MM.1S (cell line): Measurements from ENCODE around the gene MEGF6.

ENCODE experiments used
- DNase-seq: peaks from one replicate; pipeline ENCODE4 v3.0.0-alpha.2; 2015
- H2AFZ ChIP-seq: fragments of 300-600 bp; sonication (generic); 2 replicates; pipeline ENCODE4 v1.6.0; 2016; ENCODE audit warnings: antibody characterized with exemption, low read length
- H3F3A ChIP-seq: fragments of 300-600 bp; sonication (generic); 2 replicates; pipeline ENCODE4 v1.6.1; 2016; ENCODE audit warnings: mild to moderate bottlenecking, antibody characterized with exemption, low read length, moderate library complexity, mixed read lengths; ENCODE audit not compliant: insufficient read depth
- H3K27ac ChIP-seq: fragments of 300-600 bp; sonication (generic); 2 replicates; pipeline ENCODE4 v1.5.1; 2016; ENCODE audit warnings: mild to moderate bottlenecking, low read length
- H3K27me3 ChIP-seq: fragments of 300-600 bp; sonication (generic); replicated peaks from 2 replicates; pipeline ENCODE4 v1.6.0; 2016; ENCODE audit warnings: low read length; ENCODE audit not compliant: insufficient read depth
- H3K36me3 ChIP-seq: fragments of 300-600 bp; sonication (generic); replicated peaks from 2 replicates; pipeline ENCODE4 v1.6.1; 2016; ENCODE audit warnings: mild to moderate bottlenecking, low read length, mixed read lengths; ENCODE audit not compliant: insufficient read depth
- H3K4me1 ChIP-seq: fragments of 300-600 bp; sonication (generic); 2 replicates; pipeline ENCODE4 v1.6.1; 2016; ENCODE audit warnings: low read length, mixed read lengths
- H3K4me2 ChIP-seq: fragments of 300-600 bp; sonication (generic); 2 replicates; pipeline ENCODE4 v1.6.0; 2016; ENCODE audit warnings: low read depth, low read length
- H3K4me3 ChIP-seq: fragments of 300-600 bp; sonication (generic); 2 replicates; pipeline ENCODE4 v1.5.1; 2016; ENCODE audit warnings: low read length, mixed read lengths
- H3K79me2 ChIP-seq: fragments of 300-600 bp; sonication (generic); 2 replicates; pipeline ENCODE4 v1.6.1; 2016; ENCODE audit warnings: mixed run types, low read length, mixed read lengths
- H3K9ac ChIP-seq: fragments of 300-600 bp; sonication (generic); 2 replicates; pipeline ENCODE4 v1.6.1; 2016; ENCODE audit warnings: low read length, mixed read lengths
- H3K9me2 ChIP-seq: fragments of 300-600 bp; sonication (generic); replicated peaks from 2 replicates; pipeline ENCODE4 v1.6.1; 2016; ENCODE audit warnings: mild to moderate bottlenecking, low read length, mixed read lengths; ENCODE audit not compliant: insufficient read depth
- H3K9me3 ChIP-seq: fragments of 300-600 bp; sonication (generic); replicated peaks from 2 replicates; pipeline ENCODE4 v1.6.1; 2016; ENCODE audit warnings: mild to moderate bottlenecking, low read length, mixed read lengths; ENCODE audit not compliant: insufficient read depth
- H4K20me1 ChIP-seq: fragments of 300-600 bp; sonication (generic); 2 replicates; pipeline ENCODE4 v1.6.1; 2016; ENCODE audit warnings: mild to moderate bottlenecking, low read length, moderate library complexity, mixed read lengths; ENCODE audit not compliant: insufficient read depth
- EZH2 ChIP-seq: fragments of 300-600 bp; sonication (generic); optimal IDR thresholded peaks from 2 replicates; pipeline ENCODE3; 2017; ENCODE audit warnings: low read depth, mild to moderate bottlenecking, antibody characterized with exemption, low read length, mixed read lengths
- EZH2phosphoT487 ChIP-seq: fragments of 300-600 bp; sonication (generic); IDR thresholded peaks from 2 replicates; pipeline ENCODE4 v1.6.1; 2018; ENCODE audit warnings: antibody characterized with exemption, low read length
- TF ChIP-seq, protein P1 (sequence below): fragments of 300-600 bp; sonication (generic); IDR thresholded peaks from 2 replicates; pipeline ENCODE4 v1.5.1; 2016; ENCODE audit warnings: antibody characterized with exemption, low read length, mixed read lengths

The MEGF6 gene

DNA sequence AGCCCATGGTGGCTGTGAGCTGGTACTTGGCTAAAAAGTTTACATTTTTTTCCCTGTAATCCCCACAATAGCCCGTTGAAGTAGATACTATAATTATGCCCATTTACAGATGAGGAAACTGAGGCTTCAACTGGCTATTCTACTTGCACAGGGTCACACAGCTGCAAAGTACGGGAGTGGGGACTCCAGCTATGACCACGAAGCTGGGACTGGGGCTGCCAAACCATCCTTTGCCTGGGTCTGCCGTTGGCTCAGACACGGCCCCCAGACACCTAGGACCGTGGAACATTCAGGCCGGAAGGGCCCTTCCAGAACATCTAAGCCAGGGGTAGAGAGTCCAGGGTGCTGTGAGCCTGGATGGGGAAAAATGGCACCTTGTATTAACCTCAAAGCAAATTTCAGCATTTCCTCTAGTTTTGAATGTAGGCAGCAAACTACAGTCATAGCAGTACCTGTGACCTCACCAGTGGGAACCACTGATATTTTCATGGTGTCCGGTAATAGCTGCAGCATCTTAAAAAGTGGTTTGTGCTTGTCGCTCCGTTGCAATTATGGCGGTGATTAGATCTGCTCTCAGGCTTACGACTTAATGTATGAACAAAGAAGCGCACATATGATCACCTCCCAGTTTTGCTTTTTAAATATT is 45.3 kb upstream of the MEGF6 start:
- Histone ChIP-seq H3K9ac (no peak overlapping the region), H3K4me1 (no peaks in the 10 kb centered on the region; the same call in 1 of the 2 replicates), H3K4me3 (no peak overlapping the region), H2AFZ (no peak overlapping the region), H3F3A (no peaks in the 10 kb centered on the region), H3K36me3 (no peaks in the 10 kb centered on the region), H3K4me2 (no peak overlapping the region), H3K27me3 (no peaks in the 10 kb centered on the region), H3K79me2 (peaks cover 66% of the 10 kb centered on the region), H3K9me3 (no peaks in the 10 kb centered on the region), H4K20me1 (no peaks in the 10 kb centered on the region; the same call in 1 of the 2 replicates), H3K9me2 (no peaks in the 10 kb centered on the region), H3K27ac (no peak overlapping the region)
- DNase-seq, result no peak
- TF ChIP-seq, protein P1, sequence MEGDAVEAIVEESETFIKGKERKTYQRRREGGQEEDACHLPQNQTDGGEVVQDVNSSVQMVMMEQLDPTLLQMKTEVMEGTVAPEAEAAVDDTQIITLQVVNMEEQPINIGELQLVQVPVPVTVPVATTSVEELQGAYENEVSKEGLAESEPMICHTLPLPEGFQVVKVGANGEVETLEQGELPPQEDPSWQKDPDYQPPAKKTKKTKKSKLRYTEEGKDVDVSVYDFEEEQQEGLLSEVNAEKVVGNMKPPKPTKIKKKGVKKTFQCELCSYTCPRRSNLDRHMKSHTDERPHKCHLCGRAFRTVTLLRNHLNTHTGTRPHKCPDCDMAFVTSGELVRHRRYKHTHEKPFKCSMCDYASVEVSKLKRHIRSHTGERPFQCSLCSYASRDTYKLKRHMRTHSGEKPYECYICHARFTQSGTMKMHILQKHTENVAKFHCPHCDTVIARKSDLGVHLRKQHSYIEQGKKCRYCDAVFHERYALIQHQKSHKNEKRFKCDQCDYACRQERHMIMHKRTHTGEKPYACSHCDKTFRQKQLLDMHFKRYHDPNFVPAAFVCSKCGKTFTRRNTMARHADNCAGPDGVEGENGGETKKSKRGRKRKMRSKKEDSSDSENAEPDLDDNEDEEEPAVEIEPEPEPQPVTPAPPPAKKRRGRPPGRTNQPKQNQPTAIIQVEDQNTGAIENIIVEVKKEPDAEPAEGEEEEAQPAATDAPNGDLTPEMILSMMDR, result no peak
- TF ChIP-seq EZH2phosphoT487 (no peak), EZH2 (no peak)

DNA sequence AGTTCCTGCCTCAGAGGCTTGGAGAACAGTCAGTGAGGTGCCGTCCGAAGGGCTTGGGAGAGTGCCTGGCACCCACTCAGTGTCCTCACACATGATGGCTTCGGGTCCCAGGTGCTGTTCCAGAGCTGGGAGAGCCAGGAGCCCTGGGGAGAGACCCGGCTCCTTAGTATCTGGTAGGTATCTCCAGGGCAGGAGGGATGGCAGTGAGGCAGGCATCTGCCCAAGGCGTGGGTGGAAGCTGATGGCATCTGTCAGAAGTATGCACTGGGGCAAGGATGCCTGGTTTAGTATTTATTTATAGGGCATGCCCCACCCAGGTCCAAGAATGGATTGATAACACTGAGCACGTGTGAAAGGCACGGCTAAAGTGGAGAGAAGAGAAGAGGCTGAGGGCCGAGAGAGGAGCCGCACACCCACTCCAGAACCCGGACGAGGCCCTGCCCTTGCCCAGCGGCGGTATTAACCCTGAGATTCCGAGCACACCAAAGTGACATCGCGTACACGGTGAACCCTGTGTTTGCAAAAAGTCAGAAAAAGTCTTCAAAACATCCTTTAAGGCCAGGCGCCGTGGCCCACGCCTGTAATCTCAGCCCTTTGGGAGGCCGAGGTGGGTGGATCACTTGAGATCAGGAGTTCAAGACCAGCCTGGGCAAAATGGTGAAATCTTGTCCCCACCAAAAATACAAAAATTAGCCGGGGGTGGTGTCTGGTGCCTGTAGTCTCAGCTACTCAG is 43.4 kb upstream of the MEGF6 start:
- no peak overlapping the region for H3K4me3 ChIP-seq
- H3K79me2 ChIP-seq, result peaks cover 56% of the 10 kb centered on the region
- H3K27me3 ChIP-seq, result no peaks in the 10 kb centered on the region
- H4K20me1 ChIP-seq, result no peaks in the 10 kb centered on the region; the same call in 1 of the 2 replicates
- no peak overlapping the region for H3K9ac ChIP-seq
- TF ChIP-seq EZH2 (no peak), EZH2phosphoT487 (no peak)
- TF ChIP-seq, protein P1, result no peak
- H3K4me2 ChIP-seq, result no peak overlapping the region
- H3K9me2 ChIP-seq, result no peaks in the 10 kb centered on the region
- H3K9me3 ChIP-seq, result no peaks in the 10 kb centered on the region
- H3F3A ChIP-seq, result no peaks in the 10 kb centered on the region
- H2AFZ ChIP-seq, result no peak overlapping the region
- DNase-seq, result no peak
- H3K27ac ChIP-seq, result no peak overlapping the region
- H3K36me3 ChIP-seq, result no peaks in the 10 kb centered on the region
- no peaks in the 10 kb centered on the region; the same call in 1 of the 2 replicates for H3K4me1 ChIP-seq

DNA sequence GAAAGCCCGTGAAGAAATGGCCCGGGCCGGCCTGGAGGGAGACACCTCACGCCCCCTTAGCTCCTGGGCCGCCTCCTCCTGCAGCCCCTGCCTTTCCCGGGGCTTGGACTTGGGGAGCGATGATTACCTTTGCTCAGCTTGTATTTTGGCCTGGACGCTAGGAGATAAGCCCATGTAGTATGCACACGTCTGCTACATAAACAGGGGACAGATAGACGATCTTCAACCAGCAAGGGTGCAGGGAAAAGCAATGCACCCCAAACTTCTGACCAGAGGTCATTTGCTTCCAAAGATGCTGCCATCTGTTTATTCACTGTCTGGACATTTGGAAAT is 41.9 kb upstream of the MEGF6 start:
- H3K9me2 ChIP-seq, result no peaks in the 10 kb centered on the region
- TF ChIP-seq, protein P1, result no peak
- TF ChIP-seq EZH2phosphoT487 (no peak), EZH2 (no peak)
- no peaks in the 10 kb centered on the region for H3K27me3 ChIP-seq
- H3K4me2 ChIP-seq, result peak overlapping the region; percentile 61
- peaks cover 10% of the 10 kb centered on the region for H3K4me1 ChIP-seq
- no peaks in the 10 kb centered on the region for H3F3A ChIP-seq
- peak overlapping the region; percentile 57 for H3K4me3 ChIP-seq
- peaks cover 60% of the 10 kb centered on the region for H3K79me2 ChIP-seq
- no peaks in the 10 kb centered on the region; the same call in 1 of the 2 replicates for H4K20me1 ChIP-seq
- peak overlapping the region; percentile 41; the same call in 1 of the 2 replicates for H2AFZ ChIP-seq
- H3K27ac ChIP-seq, result no peak overlapping the region
- peak overlapping the region; percentile 58 for H3K9ac ChIP-seq
- H3K36me3 ChIP-seq, result no peaks in the 10 kb centered on the region
- no peaks in the 10 kb centered on the region for H3K9me3 ChIP-seq
- DNase-seq, result no peak
